Heart left ventricle (tissue), 13 donors: ENCODE data around the gene NELL1.

Experiments
- POLR2A ChIP-seq, 2 donors: fragments of 450-650 bp; IDR thresholded peaks; one replicate each; pipeline ENCODE4 v1.6.1; 2017; ENCODE audit warnings: antibody characterized with exemption in 2 of 2, mild to moderate bottlenecking in 2 of 2, moderate library complexity in 2 of 2
- TF ChIP-seq, protein P1 (sequence below), 12 donors: fragments of 200-600 bp; sonication (generic) in 4 of 12; IDR thresholded peaks; one replicate each; pipeline versions ENCODE4 v1.5.0 to v1.8.0; 2018 to 2022; ENCODE audit warnings: antibody characterized with exemption in 12 of 12, mild to moderate bottlenecking in 5 of 12
- donor health status: ischemic (EF 13 %, LVEDD 7.1; RV severe dilation, severe dysfunction).
- donor health status: DM: no; HTN: yes; CAD: no.
- donor health status: DM: no; HTN: no; CAD: no.
- donor health status: ischemic (EF 25% LVEDD 6.9; RV normal size, moderate dysfunction).
- donor health status: ischemic (EF 25% LVEDD 5.7; RV mildly dilated, moderate dysfunction).
- donor health status: ischemic (EF 35%, LVEDD 5.7; RV mildly dilated, moderate dysfunction).
- donor health status: nonischemic (EF 11% LVEDD 7.7; RV severe dilation, severe dysfunction).
- donor health status: DM: yes; HTN: yes; CAD: no.
- donor health status: PGD.
- donor health status: ischemic (EF 29% LVEDD 5.4; RV normal size, mild dysfunction).
- donor health status: nonischemic (EF 23%, LVEDD 6.1; RV moderate dilation, normal function).

DNA sequence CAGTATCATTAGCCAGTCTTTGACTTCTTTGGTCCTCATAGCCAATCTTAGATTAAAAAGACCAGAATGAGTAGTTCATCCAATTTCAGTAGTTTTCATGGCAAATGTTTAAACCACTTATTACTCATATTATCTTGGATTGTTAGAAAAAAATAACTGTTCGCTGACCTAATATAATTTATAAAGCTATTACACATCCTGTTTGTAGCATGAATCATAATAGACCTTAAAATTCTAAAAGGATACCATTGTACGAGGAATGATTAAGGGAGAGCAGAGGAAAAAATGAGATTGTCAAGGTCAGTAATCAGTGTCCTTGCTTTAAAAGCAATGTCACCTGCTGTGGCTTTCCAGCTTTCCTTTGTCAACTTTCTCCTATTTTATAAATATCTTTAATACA, 371.2 kb downstream of the NELL1 start:
- no peak for TF ChIP-seq POLR2A (IDR thresholded peaks at IDR 0.05)
- TF ChIP-seq, protein P1, sequence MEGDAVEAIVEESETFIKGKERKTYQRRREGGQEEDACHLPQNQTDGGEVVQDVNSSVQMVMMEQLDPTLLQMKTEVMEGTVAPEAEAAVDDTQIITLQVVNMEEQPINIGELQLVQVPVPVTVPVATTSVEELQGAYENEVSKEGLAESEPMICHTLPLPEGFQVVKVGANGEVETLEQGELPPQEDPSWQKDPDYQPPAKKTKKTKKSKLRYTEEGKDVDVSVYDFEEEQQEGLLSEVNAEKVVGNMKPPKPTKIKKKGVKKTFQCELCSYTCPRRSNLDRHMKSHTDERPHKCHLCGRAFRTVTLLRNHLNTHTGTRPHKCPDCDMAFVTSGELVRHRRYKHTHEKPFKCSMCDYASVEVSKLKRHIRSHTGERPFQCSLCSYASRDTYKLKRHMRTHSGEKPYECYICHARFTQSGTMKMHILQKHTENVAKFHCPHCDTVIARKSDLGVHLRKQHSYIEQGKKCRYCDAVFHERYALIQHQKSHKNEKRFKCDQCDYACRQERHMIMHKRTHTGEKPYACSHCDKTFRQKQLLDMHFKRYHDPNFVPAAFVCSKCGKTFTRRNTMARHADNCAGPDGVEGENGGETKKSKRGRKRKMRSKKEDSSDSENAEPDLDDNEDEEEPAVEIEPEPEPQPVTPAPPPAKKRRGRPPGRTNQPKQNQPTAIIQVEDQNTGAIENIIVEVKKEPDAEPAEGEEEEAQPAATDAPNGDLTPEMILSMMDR (IDR thresholded peaks at IDR 0.05) = no peak
